MM.1S (cell line): Measurements from ENCODE around the gene HIGD1C.
"Not testable (repeated sequence)": the region's sequence is repeated elsewhere in the genome, so short reads cannot be mapped to it uniquely, and the experiment has no call there.

Experiments
- DNase-seq: peaks from one replicate; pipeline ENCODE4 v3.0.0-alpha.2; 2015
- H2AFZ ChIP-seq: fragments of 300-600 bp; sonication (generic); 2 replicates; pipeline ENCODE4 v1.6.0; 2016; ENCODE audit warnings: antibody characterized with exemption, low read length
- H3F3A ChIP-seq: fragments of 300-600 bp; sonication (generic); 2 replicates; pipeline ENCODE4 v1.6.1; 2016; ENCODE audit warnings: mild to moderate bottlenecking, antibody characterized with exemption, low read length, moderate library complexity, mixed read lengths; ENCODE audit not compliant: insufficient read depth
- H3K27ac ChIP-seq: fragments of 300-600 bp; sonication (generic); 2 replicates; pipeline ENCODE4 v1.5.1; 2016; ENCODE audit warnings: mild to moderate bottlenecking, low read length
- H3K27me3 ChIP-seq: fragments of 300-600 bp; sonication (generic); replicated peaks from 2 replicates; pipeline ENCODE4 v1.6.0; 2016; ENCODE audit warnings: low read length; ENCODE audit not compliant: insufficient read depth
- H3K36me3 ChIP-seq: fragments of 300-600 bp; sonication (generic); replicated peaks from 2 replicates; pipeline ENCODE4 v1.6.1; 2016; ENCODE audit warnings: mild to moderate bottlenecking, low read length, mixed read lengths; ENCODE audit not compliant: insufficient read depth
- H3K4me1 ChIP-seq: fragments of 300-600 bp; sonication (generic); 2 replicates; pipeline ENCODE4 v1.6.1; 2016; ENCODE audit warnings: low read length, mixed read lengths
- H3K4me2 ChIP-seq: fragments of 300-600 bp; sonication (generic); 2 replicates; pipeline ENCODE4 v1.6.0; 2016; ENCODE audit warnings: low read depth, low read length
- H3K4me3 ChIP-seq: fragments of 300-600 bp; sonication (generic); 2 replicates; pipeline ENCODE4 v1.5.1; 2016; ENCODE audit warnings: low read length, mixed read lengths
- H3K79me2 ChIP-seq: fragments of 300-600 bp; sonication (generic); 2 replicates; pipeline ENCODE4 v1.6.1; 2016; ENCODE audit warnings: mixed run types, low read length, mixed read lengths
- H3K9ac ChIP-seq: fragments of 300-600 bp; sonication (generic); 2 replicates; pipeline ENCODE4 v1.6.1; 2016; ENCODE audit warnings: low read length, mixed read lengths
- H3K9me2 ChIP-seq: fragments of 300-600 bp; sonication (generic); replicated peaks from 2 replicates; pipeline ENCODE4 v1.6.1; 2016; ENCODE audit warnings: mild to moderate bottlenecking, low read length, mixed read lengths; ENCODE audit not compliant: insufficient read depth
- H3K9me3 ChIP-seq: fragments of 300-600 bp; sonication (generic); replicated peaks from 2 replicates; pipeline ENCODE4 v1.6.1; 2016; ENCODE audit warnings: mild to moderate bottlenecking, low read length, mixed read lengths; ENCODE audit not compliant: insufficient read depth
- H4K20me1 ChIP-seq: fragments of 300-600 bp; sonication (generic); 2 replicates; pipeline ENCODE4 v1.6.1; 2016; ENCODE audit warnings: mild to moderate bottlenecking, low read length, moderate library complexity, mixed read lengths; ENCODE audit not compliant: insufficient read depth
- EZH2 ChIP-seq: fragments of 300-600 bp; sonication (generic); optimal IDR thresholded peaks from 2 replicates; pipeline ENCODE3; 2017; ENCODE audit warnings: low read depth, mild to moderate bottlenecking, antibody characterized with exemption, low read length, mixed read lengths
- EZH2phosphoT487 ChIP-seq: fragments of 300-600 bp; sonication (generic); IDR thresholded peaks from 2 replicates; pipeline ENCODE4 v1.6.1; 2018; ENCODE audit warnings: antibody characterized with exemption, low read length
- TF ChIP-seq, protein P1 (sequence below): fragments of 300-600 bp; sonication (generic); IDR thresholded peaks from 2 replicates; pipeline ENCODE4 v1.5.1; 2016; ENCODE audit warnings: antibody characterized with exemption, low read length, mixed read lengths

The HIGD1C gene

DNA sequence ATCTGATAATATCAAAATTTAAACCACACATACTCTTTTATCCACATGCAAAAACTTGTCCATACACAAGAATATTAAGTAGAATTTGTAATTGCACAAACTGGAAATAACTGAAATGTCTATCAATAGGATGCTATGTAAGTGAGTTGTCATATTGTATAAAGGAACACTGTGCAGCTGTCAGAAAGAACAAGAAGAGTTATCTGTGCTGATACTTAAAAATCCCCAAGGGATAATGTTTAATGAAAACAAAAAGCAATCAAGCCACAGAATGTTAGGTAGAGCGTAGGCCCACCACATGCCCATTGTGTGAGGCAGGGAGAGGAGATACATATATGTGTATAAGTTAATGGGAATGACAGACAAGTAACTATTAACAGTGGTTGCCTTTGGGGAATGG lies 25.9 kb upstream of the HIGD1C start:
- H3K9me3 ChIP-seq: no peaks in the 10 kb centered on the region
- peak overlapping the region; percentile 61 for H3K4me2 ChIP-seq
- TF ChIP-seq, protein P1, sequence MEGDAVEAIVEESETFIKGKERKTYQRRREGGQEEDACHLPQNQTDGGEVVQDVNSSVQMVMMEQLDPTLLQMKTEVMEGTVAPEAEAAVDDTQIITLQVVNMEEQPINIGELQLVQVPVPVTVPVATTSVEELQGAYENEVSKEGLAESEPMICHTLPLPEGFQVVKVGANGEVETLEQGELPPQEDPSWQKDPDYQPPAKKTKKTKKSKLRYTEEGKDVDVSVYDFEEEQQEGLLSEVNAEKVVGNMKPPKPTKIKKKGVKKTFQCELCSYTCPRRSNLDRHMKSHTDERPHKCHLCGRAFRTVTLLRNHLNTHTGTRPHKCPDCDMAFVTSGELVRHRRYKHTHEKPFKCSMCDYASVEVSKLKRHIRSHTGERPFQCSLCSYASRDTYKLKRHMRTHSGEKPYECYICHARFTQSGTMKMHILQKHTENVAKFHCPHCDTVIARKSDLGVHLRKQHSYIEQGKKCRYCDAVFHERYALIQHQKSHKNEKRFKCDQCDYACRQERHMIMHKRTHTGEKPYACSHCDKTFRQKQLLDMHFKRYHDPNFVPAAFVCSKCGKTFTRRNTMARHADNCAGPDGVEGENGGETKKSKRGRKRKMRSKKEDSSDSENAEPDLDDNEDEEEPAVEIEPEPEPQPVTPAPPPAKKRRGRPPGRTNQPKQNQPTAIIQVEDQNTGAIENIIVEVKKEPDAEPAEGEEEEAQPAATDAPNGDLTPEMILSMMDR: no peak
- TF ChIP-seq EZH2 (no peak), EZH2phosphoT487 (no peak)
- DNase-seq: no peak
- peaks cover 9% of the 10 kb centered on the region; the same call in 1 of the 2 replicates for H3K36me3 ChIP-seq
- peak overlapping the region; percentile 84 for H3K4me3 ChIP-seq
- peak overlapping the region; percentile 79 for H3K9ac ChIP-seq
- no peak overlapping the region for H2AFZ ChIP-seq
- H3K27me3 ChIP-seq: no peaks in the 10 kb centered on the region
- no peaks in the 10 kb centered on the region for H3K9me2 ChIP-seq
- H4K20me1 ChIP-seq: 0 out of 2 replicates have a peak, but pooled peaks cover 15% of the 10 kb centered on the region
- peaks cover 61% of the 10 kb centered on the region for H3F3A ChIP-seq
- peaks cover 83% of the 10 kb centered on the region for H3K79me2 ChIP-seq
- peak overlapping the region; percentile 94; the same call in 1 of the 2 replicates for H3K27ac ChIP-seq
- H3K4me1 ChIP-seq: peaks cover 9% of the 10 kb centered on the region

DNA sequence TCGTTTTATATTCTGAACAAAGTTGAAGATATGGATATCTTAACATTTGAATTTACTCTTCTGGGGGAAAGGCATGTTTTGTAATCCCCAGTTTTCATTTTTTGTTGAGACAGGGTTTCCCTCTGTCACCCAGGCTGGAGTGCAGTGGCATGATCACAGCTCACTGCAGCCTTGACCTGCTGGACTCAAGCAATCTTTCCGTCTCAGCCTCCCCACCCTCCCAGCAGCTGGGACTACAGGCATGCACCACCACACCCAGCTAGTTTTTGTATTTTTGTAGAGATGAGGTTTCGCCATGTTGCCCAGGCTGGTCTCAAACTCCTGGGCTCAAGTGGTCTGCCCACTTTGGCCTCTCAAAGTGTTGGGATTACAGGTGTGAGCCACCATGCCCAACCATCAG lies 25.4 kb upstream of the HIGD1C start:
- not testable (repeated sequence) for H3K9me3 ChIP-seq, H3K9me2 ChIP-seq, H3K27me3 ChIP-seq, H2AFZ ChIP-seq, H3K36me3 ChIP-seq
- Histone ChIP-seq H3K9ac (peak overlapping the region; percentile 79), H3K4me1 (peaks cover 11% of the 10 kb centered on the region), H3K79me2 (peaks cover 83% of the 10 kb centered on the region), H3K4me2 (peak overlapping the region; percentile 61), H4K20me1 (0 out of 2 replicates have a peak, but pooled peaks cover 15% of the 10 kb centered on the region), H3K4me3 (peak overlapping the region; percentile 84), H3F3A (peaks cover 55% of the 10 kb centered on the region), H3K27ac (peak overlapping the region; percentile 94; the same call in 1 of the 2 replicates)
- DNase-seq: peak; percentile 19

DNA sequence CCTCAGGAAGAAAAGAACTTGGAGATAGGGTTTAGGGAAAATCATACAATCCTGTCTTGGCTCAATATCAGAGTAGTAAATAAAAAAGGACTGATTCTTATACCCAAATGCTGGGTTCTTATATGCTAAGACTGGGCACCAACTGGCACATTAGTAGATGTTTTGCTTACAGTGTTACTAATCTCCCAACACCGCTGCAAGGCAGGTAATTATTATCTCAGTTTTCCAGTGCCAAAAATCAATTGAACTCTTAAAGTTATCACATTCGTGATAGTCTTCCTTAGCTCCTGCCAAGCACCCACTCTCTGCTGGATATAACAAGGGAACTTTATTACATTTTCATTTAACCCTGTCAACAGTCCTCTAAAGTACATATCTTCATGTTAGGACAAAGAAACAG lies 25.0 kb upstream of the HIGD1C start:
- DNase-seq: no peak
- H3K4me3 ChIP-seq: peak overlapping the region; percentile 84
- H3K9me2 ChIP-seq: no peaks in the 10 kb centered on the region
- peak overlapping the region; percentile 94; the same call in 1 of the 2 replicates for H3K27ac ChIP-seq
- 0 out of 2 replicates have a peak, but pooled peaks cover 15% of the 10 kb centered on the region for H4K20me1 ChIP-seq
- peaks cover 54% of the 10 kb centered on the region for H3F3A ChIP-seq
- H3K4me1 ChIP-seq: peaks cover 11% of the 10 kb centered on the region
- peaks cover 83% of the 10 kb centered on the region for H3K79me2 ChIP-seq
- TF ChIP-seq EZH2 (no peak), EZH2phosphoT487 (no peak)
- TF ChIP-seq, protein P1: no peak
- peaks cover 9% of the 10 kb centered on the region; the same call in 1 of the 2 replicates for H3K36me3 ChIP-seq
- peak overlapping the region; percentile 61 for H3K4me2 ChIP-seq
- no peaks in the 10 kb centered on the region for H3K27me3 ChIP-seq
- H2AFZ ChIP-seq: no peak overlapping the region
- H3K9me3 ChIP-seq: no peaks in the 10 kb centered on the region
- H3K9ac ChIP-seq: peak overlapping the region; percentile 79; the same call in 1 of the 2 replicates

DNA sequence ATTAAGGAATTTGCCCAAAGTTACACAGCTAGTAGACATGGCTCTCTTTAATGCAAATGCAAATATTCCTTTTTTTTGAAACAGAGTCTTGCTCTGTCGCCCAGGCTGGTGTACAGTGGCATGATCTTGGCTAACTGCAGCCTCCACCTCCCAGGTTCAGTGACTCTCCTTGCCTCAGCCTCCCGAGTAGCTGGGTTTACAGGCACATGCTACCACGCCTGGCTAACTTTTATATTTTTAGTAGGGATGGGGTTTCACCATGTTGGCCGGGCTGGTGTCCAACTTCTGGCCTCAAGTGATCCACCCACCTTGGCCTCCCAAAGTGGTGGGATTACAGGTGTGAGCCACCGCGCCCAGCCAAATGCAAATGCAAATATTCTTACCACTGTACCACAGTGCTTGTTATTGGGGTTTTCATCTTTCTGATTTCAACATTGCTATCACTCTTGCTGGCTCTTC lies 24.5 kb upstream of the HIGD1C start:
- Histone ChIP-seq H3K79me2 (peaks cover 83% of the 10 kb centered on the region), H2AFZ (no peak overlapping the region), H3K9me2 (no peaks in the 10 kb centered on the region), H3K4me2 (peak overlapping the region; percentile 61), H3K27ac (peak overlapping the region; percentile 94; the same call in 1 of the 2 replicates), H3K36me3 (peaks cover 9% of the 10 kb centered on the region; the same call in 1 of the 2 replicates), H3K4me3 (peak overlapping the region; percentile 84), H3K27me3 (no peaks in the 10 kb centered on the region), H4K20me1 (0 out of 2 replicates have a peak, but pooled peaks cover 15% of the 10 kb centered on the region), H3K9ac (peak overlapping the region; percentile 79; the same call in 1 of the 2 replicates), H3K4me1 (peaks cover 11% of the 10 kb centered on the region), H3K9me3 (no peaks in the 10 kb centered on the region), H3F3A (peaks cover 51% of the 10 kb centered on the region)
- DNase-seq: peak; percentile 10
- TF ChIP-seq, protein P1: no peak
- TF ChIP-seq EZH2 (no peak), EZH2phosphoT487 (no peak)
